HCT116 (cell line): ENCODE measurements around the gene PLEK.

ENCODE experiments used
- EZH2 ChIP-seq: fragments of 200-600 bp; sonication (generic); IDR thresholded peaks from 2 replicates; pipeline ENCODE4 v1.6.1; 2017; ENCODE audit warnings: antibody characterized with exemption, mixed run types
- EZH2phosphoT487 ChIP-seq: fragments of 200-600 bp; IDR thresholded peaks from 2 replicates; pipeline ENCODE4 v1.6.1; 2018; ENCODE audit warnings: antibody characterized with exemption, borderline replicate concordance
- JUND ChIP-seq: IDR thresholded peaks from 2 replicates; pipeline ENCODE4 v1.6.1; 2012
- POLR2A ChIP-seq: IDR thresholded peaks from 2 replicates; pipeline ENCODE4 v1.7.0; 2011; ENCODE audit warnings: borderline replicate concordance; ENCODE audit not compliant: insufficient read depth, insufficient read length; ENCODE audit errors: extremely low read depth
- RAD21 ChIP-seq: IDR thresholded peaks from 2 replicates; pipeline ENCODE4 v1.6.1; 2012; ENCODE audit warnings: low read depth, mild to moderate bottlenecking
- REST ChIP-seq: IDR thresholded peaks from 2 replicates; pipeline ENCODE4 v1.6.1; 2012; ENCODE audit warnings: low read depth
- SP1 ChIP-seq: IDR thresholded peaks from 2 replicates; pipeline ENCODE4 v1.6.1; 2012; ENCODE audit warnings: low read depth
- TCF7L2 ChIP-seq: IDR thresholded peaks from 2 replicates; pipeline ENCODE4 v1.7.0; 2011; ENCODE audit warnings: borderline replicate concordance, inconsistent platforms; ENCODE audit not compliant: insufficient read depth, insufficient read length; ENCODE audit errors: extremely low read depth
- ZBTB33 ChIP-seq: IDR thresholded peaks from 2 replicates; pipeline ENCODE4 v1.6.1; 2011; ENCODE audit warnings: mild to moderate bottlenecking, low read length, moderate library complexity; ENCODE audit not compliant: insufficient replicate concordance; ENCODE audit errors: extremely low read depth
- ZNF274 ChIP-seq: fragments of 200-500 bp; sonication (Bioruptor generic); IDR thresholded peaks from 2 replicates; pipeline ENCODE4 v1.6.1; 2014; ENCODE audit warnings: mild to moderate bottlenecking, low read depth, low read length, inconsistent platforms
- TF ChIP-seq, protein P1 (sequence below), 3 experiments: fragments of 200-600 bp in 1 of 3; sonication (generic) in 1 of 3; IDR thresholded peaks in 2 of 3; conservative IDR thresholded peaks in 1 of 3; 2 replicates each; pipeline ENCODE4 v1.5.1; 2012 to 2017; ENCODE audit warnings: low read depth in 2 of 3, low read length in 2 of 3, antibody characterized with exemption in 1 of 3, borderline replicate concordance in 1 of 3, control low read depth in 1 of 3, mild to moderate bottlenecking in 1 of 3, mixed read lengths in 1 of 3, mixed run types in 1 of 3, moderate library complexity in 1 of 3; ENCODE audit not compliant: insufficient read depth in 1 of 3

- TF ChIP-seq POLR2A: no peak
- TF ChIP-seq ZNF274: no peak
- no peak for TF ChIP-seq EZH2
- TF ChIP-seq ZBTB33: no peak
- TF ChIP-seq, protein P1, sequence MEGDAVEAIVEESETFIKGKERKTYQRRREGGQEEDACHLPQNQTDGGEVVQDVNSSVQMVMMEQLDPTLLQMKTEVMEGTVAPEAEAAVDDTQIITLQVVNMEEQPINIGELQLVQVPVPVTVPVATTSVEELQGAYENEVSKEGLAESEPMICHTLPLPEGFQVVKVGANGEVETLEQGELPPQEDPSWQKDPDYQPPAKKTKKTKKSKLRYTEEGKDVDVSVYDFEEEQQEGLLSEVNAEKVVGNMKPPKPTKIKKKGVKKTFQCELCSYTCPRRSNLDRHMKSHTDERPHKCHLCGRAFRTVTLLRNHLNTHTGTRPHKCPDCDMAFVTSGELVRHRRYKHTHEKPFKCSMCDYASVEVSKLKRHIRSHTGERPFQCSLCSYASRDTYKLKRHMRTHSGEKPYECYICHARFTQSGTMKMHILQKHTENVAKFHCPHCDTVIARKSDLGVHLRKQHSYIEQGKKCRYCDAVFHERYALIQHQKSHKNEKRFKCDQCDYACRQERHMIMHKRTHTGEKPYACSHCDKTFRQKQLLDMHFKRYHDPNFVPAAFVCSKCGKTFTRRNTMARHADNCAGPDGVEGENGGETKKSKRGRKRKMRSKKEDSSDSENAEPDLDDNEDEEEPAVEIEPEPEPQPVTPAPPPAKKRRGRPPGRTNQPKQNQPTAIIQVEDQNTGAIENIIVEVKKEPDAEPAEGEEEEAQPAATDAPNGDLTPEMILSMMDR (IDR thresholded peaks at IDR 0.05 in 2 of 3, conservative IDR thresholded peaks at IDR 0.05 in 1 of 3; ENCODE audit: borderline replicate concordance in 1 of 3, insufficient read depth in 1 of 3, low read depth in 2 of 3, low read length in 2 of 3): no peak
- TF ChIP-seq TCF7L2: no peak
- TF ChIP-seq JUND: no peak
- no peak for TF ChIP-seq REST
- TF ChIP-seq RAD21: no peak
- no peak for TF ChIP-seq SP1
- TF ChIP-seq EZH2phosphoT487: no peak
Measured at GRCh38 chr2:68438455-68439303, 73.6 kb downstream of the PLEK start.
